ENCODE results near the gene ATP10B.
"Not testable (repeated sequence)": the region's sequence is repeated elsewhere in the genome, so short reads cannot be mapped to it uniquely, and the experiment has no call there.

Gene ATP10B

GRCh38 chr5:160843240-160843639, 8.8 kb downstream of the ATP10B start:
- Mint-ChIP-seq H3K9me3 (no peaks in the 10 kb centered on the region), H3K4me1 (ENCODE audit: low read depth) (no peaks in the 10 kb centered on the region), H3K36me3 (ENCODE audit: low read depth) (no peaks in the 10 kb centered on the region), H3K27ac (no peak overlapping the region), H3K27me3 (ENCODE audit: low read depth) (peaks cover 4% of the 10 kb centered on the region), H3K4me3 (no peak overlapping the region)

DNA sequence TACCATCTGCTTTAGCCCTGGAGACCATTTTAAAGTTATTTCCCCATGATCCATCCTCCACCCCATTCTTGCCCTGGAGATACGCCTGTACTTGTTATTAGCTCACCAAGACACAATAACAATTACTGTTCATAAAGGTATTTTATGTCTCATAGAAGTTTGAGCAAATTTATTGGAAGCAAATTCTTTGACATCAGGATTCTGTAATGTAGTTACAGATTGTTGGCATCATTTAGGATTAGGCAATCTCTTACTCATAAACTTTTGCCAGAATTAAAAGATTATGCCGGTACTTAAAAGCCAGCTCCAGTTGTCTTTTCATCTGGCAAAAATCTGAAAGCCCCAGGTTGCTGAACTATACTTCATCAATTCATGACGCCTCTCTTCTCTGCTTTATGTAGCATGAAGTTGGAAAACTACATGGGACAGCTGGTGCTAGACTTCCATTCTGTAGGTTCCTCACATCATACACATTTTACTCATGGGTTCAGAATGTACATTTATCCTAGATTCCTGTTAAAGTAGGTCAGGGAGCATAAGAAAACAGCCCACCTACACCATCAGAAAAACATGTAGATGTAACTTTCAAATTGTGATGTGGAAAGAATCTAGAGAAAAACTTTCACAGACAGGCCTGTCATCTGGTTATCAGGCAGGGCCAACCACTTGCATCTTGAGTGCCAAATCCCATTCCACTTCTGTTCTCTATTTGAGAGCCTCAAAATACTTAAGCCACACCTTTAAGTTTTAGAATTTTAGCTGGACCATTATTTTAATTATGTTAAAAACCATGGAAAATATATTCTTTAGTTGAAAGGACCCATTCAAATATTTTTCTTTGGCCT, 14.0 kb downstream of the ATP10B start:
- Mint-ChIP-seq H3K4me3 (no peak overlapping the region), H3K27me3 (ENCODE audit: low read depth) (peaks cover 4% of the 10 kb centered on the region), H3K27ac (no peak overlapping the region), H3K4me1 (ENCODE audit: low read depth) (no peaks in the 10 kb centered on the region), H3K9me3 (peaks cover 6% of the 10 kb centered on the region), H3K36me3 (ENCODE audit: low read depth) (no peaks in the 10 kb centered on the region)

DNA sequence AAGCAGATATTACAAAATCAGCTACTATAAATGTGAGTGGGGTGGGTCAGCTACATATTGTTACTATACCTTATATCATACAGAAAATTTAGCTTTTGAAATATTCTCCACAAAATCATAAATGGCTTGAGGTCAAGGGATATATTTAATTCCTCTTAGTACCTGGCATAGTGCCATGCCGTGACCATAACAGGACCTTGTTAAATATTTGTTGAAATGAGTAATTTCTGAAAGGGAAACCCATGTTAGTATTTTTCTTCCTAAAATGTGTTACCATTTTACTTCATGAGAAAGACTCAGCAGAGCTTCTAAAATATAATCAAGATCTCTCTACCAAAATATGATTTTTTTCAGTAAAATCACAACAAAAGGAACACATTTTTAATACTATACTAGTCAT, 14.8 kb downstream of the ATP10B start:
- Mint-ChIP-seq H3K27ac (no peak overlapping the region), H3K4me3 (no peak overlapping the region), H3K9me3 (peaks cover 12% of the 10 kb centered on the region)

GRCh38 chr5:160835818-160836528, 16.0 kb downstream of the ATP10B start:
- no peak overlapping the region for H3K27ac Mint-ChIP-seq
- no peak overlapping the region for H3K4me3 Mint-ChIP-seq
- H3K27me3 Mint-ChIP-seq (ENCODE audit: low read depth): peaks cover 4% of the 10 kb centered on the region
- peaks cover 12% of the 10 kb centered on the region for H3K9me3 Mint-ChIP-seq
- no peaks in the 10 kb centered on the region for H3K4me1 Mint-ChIP-seq (ENCODE audit: low read depth)
- no peaks in the 10 kb centered on the region for H3K36me3 Mint-ChIP-seq (ENCODE audit: low read depth)

More for the DNA sequence above, 14.8 kb downstream of the ATP10B start:
- H3K36me3 Mint-ChIP-seq (ENCODE audit: low read depth): no peaks in the 10 kb centered on the region
- H3K27me3 Mint-ChIP-seq (ENCODE audit: low read depth): peaks cover 4% of the 10 kb centered on the region
- H3K4me1 Mint-ChIP-seq (ENCODE audit: low read depth): no peaks in the 10 kb centered on the region

- Mint-ChIP-seq H3K36me3 (ENCODE audit: low read depth) (no peaks in the 10 kb centered on the region), H3K4me3 (no peak overlapping the region), H3K27ac (no peak overlapping the region), H3K27me3 (ENCODE audit: low read depth) (peaks cover 4% of the 10 kb centered on the region), H3K9me3 (peaks cover 12% of the 10 kb centered on the region), H3K4me1 (ENCODE audit: low read depth) (no peaks in the 10 kb centered on the region)
Measured at GRCh38 chr5:160835376-160835775, 16.6 kb downstream of the ATP10B start.

DNA sequence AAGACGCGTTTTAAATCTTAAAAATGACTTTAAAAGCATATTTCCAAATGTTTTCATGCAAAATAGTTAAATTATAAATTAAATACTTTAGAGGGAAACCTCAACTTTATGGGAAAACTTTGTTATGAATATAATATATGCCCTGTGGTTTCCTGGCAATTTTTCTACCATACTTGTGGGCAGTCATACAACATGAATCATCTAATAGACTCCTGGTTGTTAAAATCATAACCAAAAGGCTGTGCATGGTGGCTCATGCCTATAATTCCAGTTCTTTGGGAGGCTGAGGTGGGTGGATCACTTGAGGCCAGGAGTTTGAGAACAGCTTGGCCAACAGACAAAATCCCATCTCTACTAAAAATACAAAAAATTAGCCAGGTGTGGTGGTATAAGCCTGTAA, 18.2 kb downstream of the ATP10B start:
- Mint-ChIP-seq H3K4me1 (ENCODE audit: low read depth) (no peaks in the 10 kb centered on the region), H3K27ac (no peak overlapping the region), H3K4me3 (no peak overlapping the region), H3K36me3 (ENCODE audit: low read depth) (no peaks in the 10 kb centered on the region), H3K9me3 (peaks cover 12% of the 10 kb centered on the region), H3K27me3 (ENCODE audit: low read depth) (peaks cover under 1% of the 10 kb centered on the region)

GRCh38 chr5:160831801-160832200, 20.2 kb downstream of the ATP10B start:
- Mint-ChIP-seq H3K4me3 (no peak overlapping the region), H3K27me3 (ENCODE audit: low read depth) (no peaks in the 10 kb centered on the region), H3K9me3 (peaks cover 19% of the 10 kb centered on the region), H3K27ac (no peak overlapping the region), H3K4me1 (ENCODE audit: low read depth) (no peaks in the 10 kb centered on the region), H3K36me3 (ENCODE audit: low read depth) (no peaks in the 10 kb centered on the region)

DNA sequence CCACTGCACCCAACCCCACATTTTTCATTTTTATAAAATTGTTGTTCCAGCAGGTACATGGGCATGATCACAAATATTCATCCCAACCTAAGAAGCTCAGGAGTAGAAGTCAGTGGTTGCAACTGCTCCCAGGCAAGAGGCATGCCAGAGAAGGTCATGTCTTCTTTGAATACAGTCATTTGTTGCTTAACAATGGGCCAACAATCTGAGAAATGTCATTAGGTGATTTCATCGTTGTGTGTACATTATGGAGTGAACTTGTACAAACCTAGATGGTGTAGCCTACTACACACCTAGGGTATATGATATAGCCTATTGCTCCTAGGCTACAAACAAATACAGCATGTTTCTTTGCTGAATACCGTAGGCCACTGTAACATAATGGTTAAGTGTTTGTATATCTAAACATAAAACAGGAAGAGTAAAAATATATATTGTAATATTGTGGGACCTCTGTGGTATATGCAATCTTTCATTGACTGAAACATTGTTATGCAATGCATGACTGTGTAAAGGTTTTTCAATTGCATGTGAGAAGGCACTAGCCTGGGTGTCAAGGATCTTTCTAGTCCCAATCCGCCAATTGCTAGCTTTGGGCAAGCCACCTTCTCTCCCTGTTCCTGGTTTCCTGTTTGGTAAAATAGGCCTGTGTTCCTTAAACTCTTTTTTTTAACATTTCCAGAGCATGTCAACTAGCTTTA, 27.6 kb downstream of the ATP10B start:
- Mint-ChIP-seq H3K4me3 (no peak overlapping the region), H3K36me3 (ENCODE audit: low read depth) (no peaks in the 10 kb centered on the region), H3K27ac (no peak overlapping the region), H3K4me1 (ENCODE audit: low read depth) (no peaks in the 10 kb centered on the region), H3K9me3 (peaks cover 16% of the 10 kb centered on the region), H3K27me3 (ENCODE audit: low read depth) (no peaks in the 10 kb centered on the region)

DNA sequence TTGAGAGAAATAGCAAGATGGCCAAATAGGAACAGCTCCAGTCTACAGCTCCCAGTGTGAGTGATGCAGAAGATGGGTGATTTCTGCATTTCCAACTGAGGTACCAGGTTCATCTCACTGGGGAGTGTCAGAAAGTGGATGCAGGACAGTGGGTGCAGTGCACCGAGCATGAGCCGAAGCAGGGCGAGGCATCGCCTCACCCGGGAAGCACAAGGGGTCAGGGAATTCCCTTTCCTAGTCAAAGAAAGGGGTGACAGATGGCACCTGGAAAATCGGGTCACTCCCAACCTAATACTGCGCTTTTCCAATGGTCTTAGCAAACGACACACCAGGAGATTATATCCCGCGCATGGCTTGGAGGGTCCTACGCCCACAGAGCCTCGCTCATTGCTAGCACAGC, 39.0 kb downstream of the ATP10B start:
- not testable (repeated sequence) for H3K27ac Mint-ChIP-seq; H3K4me1 Mint-ChIP-seq (ENCODE audit: low read depth); H3K27me3 Mint-ChIP-seq (ENCODE audit: low read depth); H3K4me3 Mint-ChIP-seq; H3K36me3 Mint-ChIP-seq (ENCODE audit: low read depth); H3K9me3 Mint-ChIP-seq

GRCh38 chr5:160805376-160805775, 46.6 kb downstream of the ATP10B start:
- Mint-ChIP-seq H3K27me3 (ENCODE audit: low read depth) (no peaks in the 10 kb centered on the region), H3K4me3 (no peak overlapping the region), H3K27ac (no peak overlapping the region), H3K36me3 (ENCODE audit: low read depth) (no peaks in the 10 kb centered on the region), H3K4me1 (ENCODE audit: low read depth) (no peaks in the 10 kb centered on the region), H3K9me3 (no peaks in the 10 kb centered on the region)

DNA sequence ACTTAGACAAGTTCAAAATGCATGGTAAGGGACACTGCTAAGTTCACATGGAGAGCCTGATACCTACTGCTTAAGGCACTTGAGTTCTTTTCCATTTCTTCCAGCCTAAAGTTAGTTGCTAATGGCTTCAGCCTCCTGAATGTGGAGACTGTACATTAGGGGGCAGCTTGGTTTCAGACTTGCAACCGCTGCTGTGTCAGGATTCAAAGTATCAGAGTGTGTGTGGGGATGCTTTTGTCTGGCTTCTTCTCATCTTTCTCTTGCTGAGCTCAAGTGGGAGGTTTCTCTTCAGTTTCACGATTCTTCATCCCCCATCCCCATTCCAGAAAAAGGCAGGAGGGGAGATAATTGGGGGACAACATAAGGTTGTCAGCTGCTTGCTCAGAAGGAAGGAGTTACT, 49.4 kb downstream of the ATP10B start:
- Mint-ChIP-seq H3K36me3 (ENCODE audit: low read depth) (no peaks in the 10 kb centered on the region), H3K27ac (no peak overlapping the region), H3K4me1 (ENCODE audit: low read depth) (no peaks in the 10 kb centered on the region), H3K4me3 (no peak overlapping the region), H3K27me3 (ENCODE audit: low read depth) (peaks cover 3% of the 10 kb centered on the region), H3K9me3 (no peaks in the 10 kb centered on the region)

DNA sequence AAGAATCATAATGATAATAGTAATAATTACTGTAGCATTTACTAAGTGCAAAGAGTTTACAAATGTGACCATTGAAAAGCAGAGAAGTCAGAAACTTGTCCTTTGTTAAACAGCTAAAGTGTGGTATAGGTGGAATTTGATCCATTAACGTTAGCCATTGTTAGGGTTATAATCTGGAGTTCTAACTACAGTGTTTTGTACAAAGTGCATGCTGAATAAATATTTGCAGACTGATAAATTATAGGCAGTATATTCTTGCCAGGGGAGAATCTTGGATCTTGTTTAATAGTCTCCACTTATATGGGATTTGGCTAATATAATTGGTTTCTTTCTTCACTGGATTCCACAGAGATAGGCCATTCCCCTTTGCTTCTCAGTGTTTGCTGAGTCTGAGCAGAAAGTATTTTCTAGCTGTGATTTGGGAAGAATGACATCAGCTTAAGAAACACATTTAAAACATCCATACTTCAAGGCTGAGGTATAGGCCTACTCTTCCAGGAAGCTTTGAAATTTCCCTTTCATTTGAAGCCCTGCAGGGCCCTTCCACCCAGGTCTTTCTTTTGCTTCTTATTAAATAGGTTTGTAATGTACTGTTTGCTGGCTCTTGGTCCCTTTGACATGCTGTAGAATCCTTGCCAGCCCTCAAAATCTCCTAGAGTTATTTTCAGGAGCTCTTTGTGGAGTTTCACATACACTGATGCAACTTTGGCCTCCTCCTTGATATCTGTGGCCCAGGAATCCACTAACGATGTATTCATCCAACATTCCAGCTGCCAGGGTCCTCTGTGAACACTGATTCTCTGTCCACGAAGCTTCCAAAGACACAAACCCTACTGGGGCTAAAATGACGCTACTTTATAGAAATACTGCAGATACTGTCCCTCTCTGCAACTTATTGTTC, 51.4 kb downstream of the ATP10B start:
- Mint-ChIP-seq H3K27ac (no peak overlapping the region), H3K36me3 (ENCODE audit: low read depth) (no peaks in the 10 kb centered on the region), H3K27me3 (ENCODE audit: low read depth) (peaks cover 6% of the 10 kb centered on the region), H3K9me3 (no peaks in the 10 kb centered on the region), H3K4me1 (ENCODE audit: low read depth) (no peaks in the 10 kb centered on the region), H3K4me3 (no peak overlapping the region)

DNA sequence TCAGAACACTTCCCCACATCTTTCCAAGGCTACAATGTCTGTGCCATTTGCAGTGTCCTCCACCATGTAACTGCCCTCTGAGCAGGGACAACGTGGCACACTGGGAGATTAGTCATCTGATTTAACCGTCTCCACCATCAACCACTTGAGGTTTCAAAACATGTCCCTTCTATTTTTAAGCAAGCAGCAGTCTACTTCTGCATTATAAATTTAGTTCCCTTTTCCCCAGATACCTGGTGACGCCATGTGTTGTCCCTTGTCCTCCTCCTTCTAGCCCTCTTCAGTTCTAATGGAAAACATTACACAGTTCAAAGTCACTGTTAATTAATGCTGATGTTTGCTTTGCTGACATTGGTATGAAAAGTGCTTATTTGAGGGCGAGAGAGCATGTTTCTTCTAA, 52.8 kb downstream of the ATP10B start:
- Mint-ChIP-seq H3K27ac (no peak overlapping the region), H3K27me3 (ENCODE audit: low read depth) (peaks cover 9% of the 10 kb centered on the region), H3K4me3 (no peak overlapping the region), H3K36me3 (ENCODE audit: low read depth) (no peaks in the 10 kb centered on the region), H3K4me1 (ENCODE audit: low read depth) (no peaks in the 10 kb centered on the region), H3K9me3 (no peaks in the 10 kb centered on the region)

DNA sequence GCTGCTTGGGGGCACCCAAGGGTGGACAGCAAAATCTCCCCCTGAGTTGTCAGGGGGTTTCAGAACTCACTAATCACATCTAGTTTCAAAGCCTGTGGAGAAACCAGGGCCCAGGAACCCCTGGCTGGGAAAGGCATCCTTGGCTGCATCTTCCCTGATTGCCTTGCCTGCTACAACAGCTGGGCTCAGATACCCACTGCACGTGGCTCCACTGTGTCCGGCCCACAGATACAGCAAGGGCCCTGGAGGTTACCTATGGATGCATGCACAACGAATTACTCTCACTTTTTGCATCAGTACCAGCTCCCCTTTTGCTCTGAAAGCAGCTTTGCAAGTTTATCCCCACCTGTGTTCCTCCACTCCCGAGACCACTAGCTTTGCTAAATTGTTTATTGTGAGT, 55.0 kb downstream of the ATP10B start:
- H3K4me1 Mint-ChIP-seq (ENCODE audit: low read depth): no peaks in the 10 kb centered on the region
- no peaks in the 10 kb centered on the region for H3K9me3 Mint-ChIP-seq
- no peaks in the 10 kb centered on the region for H3K36me3 Mint-ChIP-seq (ENCODE audit: low read depth)
- no peak overlapping the region for H3K27ac Mint-ChIP-seq
- H3K4me3 Mint-ChIP-seq: no peak overlapping the region
- H3K27me3 Mint-ChIP-seq (ENCODE audit: low read depth): peaks cover 9% of the 10 kb centered on the region

Data from T-helper 1 cell treated with Interleukin-12 subunit alpha and Interleukin-12 subunit beta and Interleukin-4 antibody, amounts not matched to agents 30 μg/mL and 1 μg/mL, for 36 hours (primary cell).